DOHH2 (cell line): ENCODE data around the gene SCGB2B2.

ENCODE experiments used
- CTCF ChIP-seq: fragments of 200-600 bp; sonication (generic); IDR thresholded peaks from one replicate; pipeline ENCODE4 v1.5.1; 2014; ENCODE audit warnings: antibody characterized with exemption, mild to moderate bottlenecking, low read depth, low read length; ENCODE audit not compliant: poor library complexity, severe bottlenecking
- EZH2phosphoT487 ChIP-seq: fragments of 200-600 bp; sonication (generic); IDR thresholded peaks from 2 replicates; pipeline ENCODE4 v1.6.1; 2017; ENCODE audit warnings: borderline replicate concordance, mild to moderate bottlenecking, antibody characterized with exemption, low read length, moderate library complexity, mixed read lengths

GRCh38 chr19:34639491-34640085 is 37.4 kb downstream of the SCGB2B2 start:
- TF ChIP-seq CTCF (peak; percentile 84), EZH2phosphoT487 (no peak)
